ENCODE results near the gene ASB18.

Gene ASB18

GRCh38 chr2:236169151-236169721, 95.0 kb downstream of the ASB18 start:
- no peak for DNase-seq (ENCODE audit: low read depth, low spot score)
- no peak overlapping the region for H3K9ac ChIP-seq (ENCODE audit: insufficient read length)
- peak overlapping the region; percentile 80 for H3K4me3 ChIP-seq

GRCh38 chr2:236168110-236169080, 95.8 kb downstream of the ASB18 start, which contains the start of gene GBX2:
Gene GBX2 (minus strand): TSS chr2:236168386. CDS start chr2:236167971, 415 bp downstream.
- Histone ChIP-seq H3K27ac (no peak within 1 kb of the TSS), H3K36me3 (ENCODE audit: insufficient read depth, low read length) (no peaks in the 10 kb centered on the region), H3K4me3 (peak within 1 kb of the TSS; percentile 80), H3K9ac (ENCODE audit: insufficient read length) (no peak within 1 kb of the TSS), H3K9me3 (ENCODE audit: low read depth, low read length) (no peaks in the 10 kb centered on the region)
- no peak for DNase-seq (ENCODE audit: low read depth, low spot score)
- TF ChIP-seq POLR2AphosphoS5 (IDR thresholded peaks at IDR 0.05; ENCODE audit: borderline replicate concordance, low read depth, low read length) (no peak), EZH2 (IDR thresholded peaks at IDR 0.05) (no peak), FOXP2 (optimal IDR thresholded peaks at IDR 0.05; ENCODE audit: control extremely low read depth, extremely low read length, insufficient read depth) (no peak)

More at GRCh38 chr2:236169151-236169721, 95.0 kb downstream of the ASB18 start:
- Histone ChIP-seq H3K27ac (no peak overlapping the region), H3K36me3 (ENCODE audit: insufficient read depth, low read length) (no peaks in the 10 kb centered on the region), H3K9me3 (ENCODE audit: low read depth, low read length) (no peaks in the 10 kb centered on the region)
- TF ChIP-seq POLR2AphosphoS5 (IDR thresholded peaks at IDR 0.05; ENCODE audit: borderline replicate concordance, low read depth, low read length) (no peak), EZH2 (IDR thresholded peaks at IDR 0.05) (peak; percentile 34), FOXP2 (optimal IDR thresholded peaks at IDR 0.05; ENCODE audit: control extremely low read depth, extremely low read length, insufficient read depth) (no peak)

- Histone ChIP-seq H3K27ac (no peak overlapping the region), H3K4me3 (peak overlapping the region; percentile 80), H3K9ac (ENCODE audit: insufficient read length) (no peak overlapping the region), H3K36me3 (ENCODE audit: insufficient read depth, low read length) (no peaks in the 10 kb centered on the region), H3K9me3 (ENCODE audit: low read depth, low read length) (no peaks in the 10 kb centered on the region)
- no peak for DNase-seq (ENCODE audit: low read depth, low spot score)
- no peak for TF ChIP-seq POLR2AphosphoS5 (IDR thresholded peaks at IDR 0.05; ENCODE audit: borderline replicate concordance, low read depth, low read length)
- TF ChIP-seq FOXP2 (optimal IDR thresholded peaks at IDR 0.05; ENCODE audit: control extremely low read depth, extremely low read length, insufficient read depth) = no peak
- TF ChIP-seq EZH2 (IDR thresholded peaks at IDR 0.05) = no peak
Observed at GRCh38 chr2:236167297-236168109, 96.7 kb downstream of the ASB18 start.

DNA sequence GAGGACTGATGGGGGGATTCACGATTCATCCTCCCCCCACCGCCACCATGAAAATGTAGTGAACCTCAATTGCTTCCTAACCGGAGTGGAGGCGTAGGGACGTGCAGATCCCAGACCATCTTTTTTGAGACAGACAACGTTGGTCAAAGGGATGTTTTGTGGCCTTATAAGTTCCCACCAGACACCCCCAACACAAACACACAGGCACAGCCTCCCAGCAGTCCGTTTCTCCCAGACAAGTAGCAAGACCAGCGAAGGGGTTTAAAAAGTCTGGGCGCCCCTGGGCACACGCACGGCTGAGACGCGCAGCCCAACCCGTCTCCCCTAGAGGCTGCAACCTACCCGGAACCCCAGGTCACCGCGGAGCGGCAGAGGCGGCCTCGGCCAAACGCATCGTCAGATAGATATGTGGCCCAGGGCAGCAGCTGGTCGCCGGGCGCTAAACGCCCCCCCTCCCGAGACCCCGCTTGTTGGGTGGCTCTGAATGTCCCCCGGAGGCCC, 97.4 kb downstream of the ASB18 start:
- no peak for TF ChIP-seq EZH2 (IDR thresholded peaks at IDR 0.05)
- TF ChIP-seq FOXP2 (optimal IDR thresholded peaks at IDR 0.05; ENCODE audit: control extremely low read depth, extremely low read length, insufficient read depth) = no peak
- TF ChIP-seq POLR2AphosphoS5 (IDR thresholded peaks at IDR 0.05; ENCODE audit: borderline replicate concordance, low read depth, low read length) = no peak
- H3K27ac ChIP-seq = no peak overlapping the region
- H3K36me3 ChIP-seq (ENCODE audit: insufficient read depth, low read length) = no peaks in the 10 kb centered on the region
- peak overlapping the region; percentile 80 for H3K4me3 ChIP-seq
- DNase-seq (ENCODE audit: low read depth, low spot score) = no peak
- no peaks in the 10 kb centered on the region for H3K9me3 ChIP-seq (ENCODE audit: low read depth, low read length)
- H3K9ac ChIP-seq (ENCODE audit: insufficient read length) = no peak overlapping the region

DNA sequence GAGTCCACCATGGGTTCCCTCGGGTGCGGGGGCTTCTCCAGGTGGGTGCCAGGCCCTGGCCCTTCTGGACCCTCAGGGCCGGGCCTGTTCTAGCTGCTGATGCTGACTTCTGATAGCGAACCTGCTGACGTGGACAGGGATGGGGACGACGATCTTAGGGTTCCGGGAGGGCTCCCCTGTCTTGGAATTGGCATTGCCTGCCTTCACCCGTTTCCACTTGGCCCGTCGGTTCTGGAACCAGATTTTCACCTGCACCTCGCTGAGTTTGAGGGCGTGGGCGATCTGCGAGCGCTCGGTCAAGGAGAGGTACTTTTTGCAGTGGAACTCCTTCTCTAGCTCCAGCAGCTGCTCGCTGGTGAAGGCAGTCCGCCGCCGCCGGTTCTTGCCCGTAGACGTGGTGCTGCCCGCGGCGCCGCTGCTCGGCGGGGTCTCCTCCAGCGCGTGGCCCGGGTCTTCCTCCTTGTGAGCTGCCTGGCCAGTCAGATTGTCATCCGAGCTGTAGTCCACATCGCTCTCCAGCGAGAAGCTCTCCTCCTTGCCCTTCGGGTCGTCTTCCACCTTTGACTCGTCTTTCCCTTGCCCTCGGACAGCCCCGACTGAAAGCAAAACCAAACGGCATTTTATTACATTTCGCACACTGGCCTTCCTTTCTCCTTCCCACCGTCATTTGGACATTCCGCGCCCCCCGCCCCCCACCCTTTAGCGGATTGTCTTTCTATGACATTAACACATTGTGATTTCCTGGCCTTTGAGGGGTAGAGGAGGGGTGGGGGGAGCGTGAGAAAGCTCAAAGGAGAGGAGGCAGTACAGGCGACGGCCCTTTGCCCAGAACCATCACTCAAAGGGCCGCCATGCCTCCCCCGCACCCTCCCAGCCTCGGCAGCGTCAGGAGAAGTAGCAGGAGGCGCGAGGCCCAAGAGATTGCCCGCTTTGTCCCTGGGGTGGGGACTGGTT, 98.1 kb downstream of the ASB18 start:
- no peak overlapping the region for H3K9ac ChIP-seq (ENCODE audit: insufficient read length)
- TF ChIP-seq FOXP2 (optimal IDR thresholded peaks at IDR 0.05; ENCODE audit: control extremely low read depth, extremely low read length, insufficient read depth) (no peak), POLR2AphosphoS5 (IDR thresholded peaks at IDR 0.05; ENCODE audit: borderline replicate concordance, low read depth, low read length) (no peak), EZH2 (IDR thresholded peaks at IDR 0.05) (no peak)
- no peak overlapping the region for H3K4me3 ChIP-seq
- H3K27ac ChIP-seq = no peak overlapping the region
- H3K36me3 ChIP-seq (ENCODE audit: insufficient read depth, low read length) = no peaks in the 10 kb centered on the region
- no peak for DNase-seq (ENCODE audit: low read depth, low spot score)
- no peaks in the 10 kb centered on the region for H3K9me3 ChIP-seq (ENCODE audit: low read depth, low read length)

DNA sequence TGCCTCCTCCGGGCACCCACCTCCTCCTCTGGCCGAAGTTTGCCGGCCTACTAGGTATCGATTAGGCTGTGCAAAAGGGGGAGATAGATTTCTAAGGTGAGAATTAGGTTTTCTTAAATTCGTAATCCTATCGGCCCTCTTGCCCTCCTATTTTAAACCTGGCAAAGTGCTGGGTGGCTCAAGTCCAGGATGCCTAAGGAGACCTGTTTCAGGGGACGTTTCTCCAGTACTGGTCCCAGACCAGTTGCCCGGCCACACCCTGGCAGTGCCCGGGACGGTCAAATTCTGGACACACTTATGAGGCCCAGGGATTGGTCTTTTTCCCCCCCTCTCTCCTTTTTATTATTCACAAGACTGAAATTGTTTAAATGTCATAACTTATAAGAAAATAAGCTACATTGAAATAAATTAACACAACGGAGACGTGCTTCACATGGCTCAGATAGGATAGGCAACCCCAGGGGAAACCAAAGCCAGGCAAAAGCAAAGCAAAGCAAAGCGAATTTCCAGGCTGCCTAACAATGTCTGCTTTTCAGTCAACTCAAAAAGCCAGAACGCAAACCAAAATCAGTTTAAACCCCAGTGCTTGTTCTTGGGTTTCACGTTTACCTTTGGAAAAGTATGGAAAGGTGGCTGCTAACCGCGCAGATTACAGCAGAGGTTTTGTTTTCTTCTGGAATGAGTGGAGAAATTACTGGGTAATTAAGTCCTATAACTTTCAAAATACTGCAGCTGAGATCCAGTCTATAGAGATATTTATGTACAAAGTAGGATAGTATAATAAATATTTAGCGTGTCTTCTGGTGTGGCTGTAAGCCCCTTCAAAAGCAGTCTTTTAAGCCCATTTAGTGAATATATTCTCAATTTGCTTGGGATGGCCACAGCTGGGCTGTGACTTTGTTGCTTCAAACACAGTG, 99.0 kb downstream of the ASB18 start:
- H3K36me3 ChIP-seq (ENCODE audit: insufficient read depth, low read length) = no peaks in the 10 kb centered on the region
- no peaks in the 10 kb centered on the region for H3K9me3 ChIP-seq (ENCODE audit: low read depth, low read length)
- DNase-seq (ENCODE audit: low read depth, low spot score) = no peak
- H3K9ac ChIP-seq (ENCODE audit: insufficient read length) = no peak overlapping the region
- TF ChIP-seq POLR2AphosphoS5 (IDR thresholded peaks at IDR 0.05; ENCODE audit: borderline replicate concordance, low read depth, low read length) (no peak), EZH2 (IDR thresholded peaks at IDR 0.05) (no peak), FOXP2 (optimal IDR thresholded peaks at IDR 0.05; ENCODE audit: control extremely low read depth, extremely low read length, insufficient read depth) (no peak)
- H3K27ac ChIP-seq = no peak overlapping the region
- H3K4me3 ChIP-seq = no peak overlapping the region
